Activated CD8-positive, alpha-beta memory T cell treated with anti-CD3 and anti-CD28 coated beads, Interleukin-2, amount 10 ng/mL, durations not matched to agents 7 days and 5 days (primary cell): Measurements from ENCODE around the gene DOLPP1. TPM values are rescaled to one million over a fixed set of nuclear protein-coding genes. Genes with fewer than 3 reads are reported as not detected.
A peak's percentile ranks its signal among the peaks of the same experiment; 100 is the strongest.

Experiments used
- ATAC-seq: fragments of 150-1000 bp; cut with Tn5 transposase; one replicate; pipeline ENCODE4 v1.10.0; 2021; ENCODE audit warnings: moderate library complexity
- CTCF ChIA-PET: fragments of 350-600 bp; sonication (Branson Sonifier 250); formaldehyde crosslinking; loops from one replicate; lab custom pipeline; 2021; ENCODE audit warnings: antibody characterized with exemption; lab: Charles Lee
- DNase-seq: peaks from one replicate; pipeline ENCODE4 v3.0.0-alpha.2; 2020
- H3K27ac Mint-ChIP-seq: one replicate; pipeline ENCODE4 v1.8.0; 2021; ENCODE audit warnings: mild to moderate bottlenecking, mixed read lengths
- H3K27me3 Mint-ChIP-seq: one replicate; pipeline ENCODE4 v1.8.0; 2021; ENCODE audit warnings: mixed read lengths
- H3K36me3 Mint-ChIP-seq: one replicate; pipeline ENCODE4 v1.8.0; 2021; ENCODE audit warnings: mild to moderate bottlenecking, mixed read lengths
- H3K4me1 Mint-ChIP-seq: one replicate; pipeline ENCODE4 v1.8.0; 2021; ENCODE audit warnings: mixed read lengths
- H3K4me3 Mint-ChIP-seq: one replicate; pipeline ENCODE4 v1.8.0; 2021; ENCODE audit warnings: mild to moderate bottlenecking, moderate library complexity, mixed read lengths
- H3K9me3 Mint-ChIP-seq: one replicate; pipeline ENCODE4 v1.8.0; 2022; ENCODE audit warnings: low read depth, mixed read lengths
- total RNA-seq, 2 experiments: library from RNA; stranded (reverse); gene quantifications; one replicate each; pipeline ENCODE4 v1.2.3, GENCODE V29; 2021

The DOLPP1 gene
- total RNA-seq, 2 experiments from 2014 or later = 18.5 to 23.7 TPM

DNA sequence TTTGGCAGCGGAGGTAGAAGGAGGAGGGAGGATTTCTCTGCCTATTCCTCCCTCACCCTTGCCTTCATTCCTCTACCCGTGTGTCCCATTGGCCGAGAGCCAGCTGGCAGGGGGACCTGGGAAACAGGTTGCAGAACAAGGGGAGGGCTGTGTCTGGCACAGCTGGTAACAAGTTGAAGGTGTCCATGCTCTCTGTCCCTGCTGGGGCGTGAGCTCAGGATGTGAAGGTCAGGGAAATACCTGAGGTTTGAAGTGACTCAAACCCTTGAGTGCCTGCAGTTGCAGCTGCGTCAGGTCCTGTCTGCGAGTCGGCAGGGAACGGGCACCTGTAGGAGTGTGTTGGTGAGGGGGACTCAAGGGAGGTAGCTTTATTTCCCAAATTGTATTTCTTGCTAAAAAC lies 28.3 kb upstream of the DOLPP1 start:
- no peak for DNase-seq
- Mint-ChIP-seq H3K36me3 (peaks cover 4% of the 10 kb centered on the region), H3K27me3 (no peaks in the 10 kb centered on the region), H3K4me3 (no peak overlapping the region), H3K27ac (no peak overlapping the region), H3K9me3 (no peaks in the 10 kb centered on the region), H3K4me1 (no peaks in the 10 kb centered on the region)
- ATAC-seq = no peak
- CTCF ChIA-PET = no interaction called here

DNA sequence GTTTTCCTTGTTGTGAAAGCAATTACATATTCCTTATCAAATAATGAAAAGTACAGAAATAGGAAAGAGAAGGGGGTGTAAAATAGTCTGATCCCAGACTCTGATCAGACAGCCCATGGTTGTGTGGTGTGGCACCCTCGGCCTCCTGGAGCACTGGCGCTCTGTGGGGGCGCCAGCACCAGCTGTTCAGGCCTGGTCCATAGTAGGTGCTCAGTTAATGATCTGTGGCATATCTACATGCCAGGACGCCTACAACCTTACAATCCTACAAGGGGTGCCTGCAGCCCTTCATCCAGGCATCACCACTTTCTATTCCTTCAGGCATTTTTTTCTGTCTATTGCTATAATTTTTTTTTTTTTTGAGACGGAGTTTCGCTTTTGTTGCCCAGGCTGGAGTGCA lies 27.9 kb upstream of the DOLPP1 start:
- H3K4me3 Mint-ChIP-seq = no peak overlapping the region
- H3K36me3 Mint-ChIP-seq = peaks cover 4% of the 10 kb centered on the region
- no peaks in the 10 kb centered on the region for H3K27me3 Mint-ChIP-seq
- CTCF ChIA-PET = no interaction called here
- H3K27ac Mint-ChIP-seq = no peak overlapping the region
- H3K4me1 Mint-ChIP-seq = no peaks in the 10 kb centered on the region
- ATAC-seq (no peak), DNase-seq (no peak)
- H3K9me3 Mint-ChIP-seq = no peaks in the 10 kb centered on the region

DNA sequence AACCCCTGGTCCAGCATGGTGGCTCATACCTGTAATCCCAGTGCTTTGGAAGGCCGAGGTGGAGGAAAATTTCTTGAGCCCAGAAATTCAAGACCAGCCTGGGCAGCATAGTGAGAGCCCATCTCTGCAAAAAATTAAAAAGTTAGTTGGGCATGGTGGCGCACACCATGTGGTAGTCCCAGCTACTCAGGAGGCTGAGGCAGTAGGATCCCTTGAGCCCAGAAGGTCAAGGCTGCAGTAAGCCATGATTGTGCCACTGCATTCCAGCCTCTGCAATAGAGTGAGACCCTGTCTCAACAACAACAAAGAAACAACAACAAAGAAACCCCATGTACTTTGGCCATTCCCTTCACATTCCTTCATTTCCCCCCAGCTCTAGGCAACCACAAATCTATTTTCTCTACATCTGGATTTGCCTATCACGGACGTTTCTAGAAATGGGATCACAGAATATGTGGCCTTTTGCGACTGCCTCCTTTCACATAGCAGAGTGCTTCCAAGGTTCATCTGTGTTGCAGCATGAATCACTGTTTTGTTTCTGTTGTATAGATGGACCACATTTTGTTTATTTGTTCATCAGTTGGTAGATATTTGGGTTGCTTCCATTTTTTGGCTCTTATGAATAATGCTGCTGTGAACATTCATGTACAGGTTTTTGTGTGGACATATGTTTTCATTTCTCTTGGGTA lies 26.6 kb upstream of the DOLPP1 start:
- no peaks in the 10 kb centered on the region for H3K4me1 Mint-ChIP-seq
- CTCF ChIA-PET = no interaction called here
- H3K9me3 Mint-ChIP-seq = no peaks in the 10 kb centered on the region
- H3K27ac Mint-ChIP-seq = no peak overlapping the region
- H3K36me3 Mint-ChIP-seq = peaks cover 4% of the 10 kb centered on the region
- H3K4me3 Mint-ChIP-seq = no peak overlapping the region
- DNase-seq = no peak
- no peaks in the 10 kb centered on the region for H3K27me3 Mint-ChIP-seq
- no peak for ATAC-seq

DNA sequence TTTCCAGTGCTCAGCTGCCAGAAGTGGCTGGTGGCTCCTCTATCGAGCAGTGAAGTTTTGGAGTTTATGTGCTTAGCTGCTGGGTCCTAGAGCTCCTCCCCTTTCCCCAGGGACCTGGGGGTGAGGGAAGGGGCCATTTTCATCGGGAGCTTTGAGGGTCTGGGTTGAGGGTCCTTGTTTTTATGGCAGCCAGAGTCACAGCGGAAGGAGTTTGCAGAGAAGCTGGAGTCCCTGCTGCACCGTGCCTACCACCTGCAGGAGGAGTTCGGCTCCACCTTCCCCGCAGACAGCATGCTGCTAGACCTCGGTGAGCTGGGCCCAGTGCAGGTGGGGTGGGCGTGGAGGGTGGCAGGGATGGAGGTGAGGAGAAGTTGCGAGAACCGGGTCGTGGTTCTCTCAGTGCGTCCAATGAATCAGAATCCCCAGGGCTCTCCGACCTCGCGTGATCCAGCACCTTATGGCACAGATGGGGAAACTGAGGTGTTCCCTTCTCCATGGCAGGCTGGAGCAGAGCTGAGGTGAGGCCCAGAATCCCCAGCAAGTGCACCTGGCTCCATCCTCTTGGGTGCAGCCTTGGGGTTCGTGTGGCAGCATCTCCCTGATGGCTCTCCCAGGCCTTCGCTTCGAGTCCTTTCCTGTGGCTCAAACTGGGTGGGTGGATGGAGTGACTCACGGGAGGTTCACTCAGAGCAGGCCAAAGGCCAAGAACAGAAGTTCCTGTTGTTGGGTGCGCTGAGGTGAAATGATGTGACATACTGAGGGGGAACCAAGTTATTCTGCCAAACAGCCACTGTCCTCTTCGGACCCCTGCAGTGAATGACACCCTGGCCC lies 21.7 kb upstream of the DOLPP1 start:
- ATAC-seq (no peak), DNase-seq (no peak)
- no peaks in the 10 kb centered on the region for H3K9me3 Mint-ChIP-seq
- peaks cover 10% of the 10 kb centered on the region for H3K36me3 Mint-ChIP-seq
- H3K4me3 Mint-ChIP-seq = no peak overlapping the region
- no peaks in the 10 kb centered on the region for H3K27me3 Mint-ChIP-seq
- H3K27ac Mint-ChIP-seq = no peak overlapping the region
- CTCF ChIA-PET = no interaction called here
- H3K4me1 Mint-ChIP-seq = no peaks in the 10 kb centered on the region

DNA sequence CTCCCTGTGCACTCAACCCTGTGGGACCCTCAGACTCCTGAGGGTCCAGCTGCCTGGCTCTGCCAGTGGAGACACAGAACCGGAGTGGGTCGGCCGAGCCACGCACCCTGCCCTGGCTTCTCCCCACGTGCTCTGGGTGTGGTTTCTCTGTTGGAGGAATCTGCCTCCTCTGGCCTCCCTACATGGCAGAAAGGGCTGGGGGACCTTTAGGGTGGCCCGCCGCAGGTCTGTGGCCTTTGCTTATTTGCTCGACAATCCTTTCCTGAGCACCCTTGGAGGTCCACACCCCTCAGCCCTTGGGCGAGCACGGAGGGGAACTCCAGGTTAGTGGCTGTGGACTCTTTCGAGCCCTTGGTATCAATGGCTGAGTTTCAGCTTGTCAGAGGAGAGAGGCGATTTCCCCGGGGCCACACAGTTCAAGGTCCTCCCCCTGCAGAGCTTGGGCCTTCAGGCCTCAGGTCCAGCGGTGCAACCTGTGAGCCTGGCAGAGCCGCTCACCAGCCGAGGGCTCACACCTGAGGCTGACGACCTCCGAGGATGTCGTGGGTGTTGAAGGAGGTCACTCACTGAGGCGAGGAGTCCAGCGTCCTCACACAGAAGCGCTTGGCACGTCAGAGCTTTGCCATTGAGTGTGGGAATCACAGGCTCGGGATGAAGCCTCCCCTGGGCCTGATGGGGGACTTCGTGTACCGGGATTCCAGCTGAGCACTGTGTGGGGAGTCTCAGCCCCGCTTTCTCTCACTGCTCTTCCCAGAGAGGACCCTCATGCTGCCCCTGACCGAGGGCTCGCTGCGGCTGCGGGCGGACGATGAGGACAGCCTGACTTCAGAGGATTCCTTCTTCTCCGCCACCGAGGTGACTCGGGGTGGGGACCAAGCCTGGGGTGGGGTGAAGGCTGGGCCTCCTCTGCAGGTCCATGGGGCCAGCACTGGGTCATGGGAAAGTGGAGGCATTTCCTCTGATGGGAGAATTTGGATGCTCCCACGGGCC lies 20.8 kb upstream of the DOLPP1 start:
- CTCF ChIA-PET = no interaction called here
- H3K9me3 Mint-ChIP-seq = no peaks in the 10 kb centered on the region
- H3K27me3 Mint-ChIP-seq = no peaks in the 10 kb centered on the region
- H3K4me3 Mint-ChIP-seq = no peak overlapping the region
- H3K4me1 Mint-ChIP-seq = no peaks in the 10 kb centered on the region
- ATAC-seq = no peak
- DNase-seq = no peak
- peaks cover 6% of the 10 kb centered on the region for H3K36me3 Mint-ChIP-seq
- H3K27ac Mint-ChIP-seq = no peak overlapping the region

DNA sequence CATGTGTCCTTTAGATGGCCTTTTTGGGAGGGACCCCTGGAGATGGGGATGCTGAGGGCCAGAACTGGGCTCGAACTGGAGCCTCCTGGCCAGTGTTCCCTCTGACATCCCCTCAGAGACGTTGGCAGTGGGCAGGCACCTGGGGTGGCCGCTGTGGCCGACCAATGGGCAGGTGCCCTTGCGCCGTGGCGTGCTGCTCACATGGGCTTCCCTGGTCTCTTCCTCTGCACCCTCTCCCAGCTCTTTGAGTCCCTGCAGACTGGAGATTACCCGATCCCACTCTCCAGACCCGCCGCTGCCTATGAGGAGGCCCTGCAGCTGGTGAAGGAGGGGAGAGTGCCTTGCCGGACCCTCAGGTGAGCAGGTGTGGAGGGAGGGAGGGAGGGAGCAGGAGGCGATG lies 19.9 kb upstream of the DOLPP1 start:
- H3K4me1 Mint-ChIP-seq = no peaks in the 10 kb centered on the region
- no peaks in the 10 kb centered on the region for H3K27me3 Mint-ChIP-seq
- ATAC-seq = no peak
- no peak overlapping the region for H3K4me3 Mint-ChIP-seq
- no peak for DNase-seq
- no peaks in the 10 kb centered on the region for H3K9me3 Mint-ChIP-seq
- H3K27ac Mint-ChIP-seq = no peak overlapping the region
- CTCF ChIA-PET = no interaction called here
- peaks cover 13% of the 10 kb centered on the region for H3K36me3 Mint-ChIP-seq

DNA sequence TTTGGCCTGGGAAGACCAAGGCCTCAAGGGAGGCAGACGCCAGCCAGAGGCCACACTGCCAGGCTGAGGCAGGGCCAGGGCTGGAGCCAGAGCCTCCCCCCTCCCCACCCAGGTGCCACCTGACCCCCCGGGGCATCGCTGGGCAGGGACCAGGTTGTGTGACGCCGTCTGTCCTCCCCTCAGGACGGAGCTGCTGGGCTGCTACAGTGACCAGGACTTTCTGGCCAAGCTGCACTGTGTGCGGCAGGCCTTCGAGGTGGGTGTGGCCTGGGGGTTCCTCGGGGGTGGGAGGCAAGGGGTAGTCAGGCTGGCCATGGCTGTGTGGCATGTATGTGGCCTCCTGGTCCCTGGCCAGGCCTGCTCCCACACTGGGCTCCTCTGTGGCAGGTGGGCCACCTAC lies 17.9 kb upstream of the DOLPP1 start:
- CTCF ChIA-PET = no interaction called here
- H3K27ac Mint-ChIP-seq = no peak overlapping the region
- H3K4me1 Mint-ChIP-seq = peaks cover under 1% of the 10 kb centered on the region
- ATAC-seq (no peak), DNase-seq (no peak)
- H3K36me3 Mint-ChIP-seq = peaks cover 13% of the 10 kb centered on the region
- no peaks in the 10 kb centered on the region for H3K9me3 Mint-ChIP-seq
- H3K27me3 Mint-ChIP-seq = no peaks in the 10 kb centered on the region
- H3K4me3 Mint-ChIP-seq = no peak overlapping the region

DNA sequence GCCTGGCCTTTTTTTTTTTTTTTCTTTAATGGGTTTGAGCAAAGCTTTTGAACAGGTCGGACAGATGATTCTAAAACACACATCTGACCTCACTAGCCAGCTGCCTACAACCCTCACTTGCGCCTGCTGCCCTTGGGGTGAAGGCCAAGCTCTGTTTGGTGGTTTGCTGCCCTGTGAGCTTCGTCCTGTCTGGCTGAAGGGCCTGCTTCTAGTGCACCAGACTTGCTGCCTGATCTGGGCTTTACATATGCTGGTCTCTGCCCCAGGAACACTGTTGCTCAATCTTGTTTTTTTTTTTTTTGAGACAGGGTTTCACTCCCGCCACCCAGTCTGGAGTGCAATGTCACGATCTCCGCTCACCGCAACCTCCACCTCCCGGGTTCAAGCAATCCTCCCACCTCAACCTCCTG lies 16.4 kb upstream of the DOLPP1 start:
- H3K4me3 Mint-ChIP-seq = no peak overlapping the region
- H3K27ac Mint-ChIP-seq = no peak overlapping the region
- ATAC-seq (no peak), DNase-seq (no peak)
- peaks cover 15% of the 10 kb centered on the region for H3K4me1 Mint-ChIP-seq
- CTCF ChIA-PET = no interaction called here
- H3K36me3 Mint-ChIP-seq = peaks cover 13% of the 10 kb centered on the region
- no peaks in the 10 kb centered on the region for H3K9me3 Mint-ChIP-seq
- H3K27me3 Mint-ChIP-seq = no peaks in the 10 kb centered on the region

DNA sequence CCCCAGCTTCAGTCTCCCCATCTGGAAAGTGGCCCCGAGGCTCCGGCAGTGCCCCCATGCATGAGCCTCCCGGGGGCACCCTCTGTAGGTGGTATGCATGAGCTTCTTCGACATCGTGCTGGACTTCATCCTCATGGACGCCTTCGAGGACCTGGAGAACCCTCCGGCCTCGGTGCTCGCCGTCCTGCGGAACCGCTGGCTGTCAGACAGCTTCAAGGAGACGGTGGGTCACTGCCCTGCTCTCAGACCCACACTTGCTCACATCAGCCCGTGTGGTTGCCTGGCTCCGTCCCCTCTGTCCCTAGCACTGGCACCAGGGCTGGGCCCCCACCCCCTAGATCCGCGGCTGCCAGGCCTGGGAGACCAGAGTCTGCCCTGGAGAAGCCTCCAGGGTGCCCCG lies 12.8 kb upstream of the DOLPP1 start:
- CTCF ChIA-PET = interaction anchor here (1.0 kb wide), 1 partner anchor 9 kb away, joined by 3 read pairs; no protein-coding TSS in a partner anchor

DNA sequence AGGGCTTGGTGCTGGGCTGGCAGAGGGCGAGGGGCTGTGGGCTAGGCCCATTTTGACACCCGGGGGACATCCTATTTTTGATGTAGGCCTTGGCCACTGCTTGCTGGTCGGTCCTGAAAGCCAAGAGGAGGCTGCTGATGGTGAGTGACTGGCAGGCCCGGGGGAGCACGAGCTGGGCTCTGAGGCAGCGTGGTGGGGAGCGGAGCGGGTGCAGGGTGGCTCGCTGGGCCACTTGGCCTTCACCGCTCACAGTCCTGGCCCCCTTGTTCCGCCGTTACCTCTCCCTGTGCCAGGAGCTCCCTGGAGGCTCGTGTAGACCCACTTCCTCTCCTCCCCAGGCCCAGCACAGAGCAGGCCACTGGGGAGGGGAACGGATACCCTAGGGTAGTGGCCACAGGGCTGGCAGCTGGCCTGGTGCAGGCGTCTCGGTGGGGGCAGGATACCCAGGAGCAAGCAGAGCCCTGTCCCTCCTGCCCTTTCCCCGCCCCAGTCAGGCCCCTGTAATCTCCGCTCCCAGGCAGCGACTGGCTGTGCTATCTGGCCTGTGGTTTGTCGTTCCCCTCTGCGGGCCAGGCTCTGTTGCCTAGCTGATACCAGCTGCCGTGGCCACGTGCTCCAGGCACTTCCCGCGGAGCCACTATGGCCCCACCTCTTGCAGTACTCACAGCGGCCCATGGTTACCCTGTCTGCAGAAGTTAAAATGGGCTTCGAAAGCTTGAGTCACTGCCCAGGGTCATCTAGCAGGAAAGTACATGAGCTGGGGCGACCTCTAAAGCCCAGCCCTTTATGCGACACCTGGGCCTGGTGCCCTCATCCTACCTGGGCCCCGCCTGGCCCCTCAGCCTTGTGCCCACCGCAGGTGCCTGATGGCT lies 11.7 kb upstream of the DOLPP1 start:
- peaks cover 7% of the 10 kb centered on the region for H3K36me3 Mint-ChIP-seq
- ATAC-seq = peak; percentile 90
- CTCF ChIA-PET = interaction anchor here (1.0 to 1.6 kb wide), 3 partner anchors 8 to 30 kb away, joined by 3 to 8 read pairs (median 5); partner anchors contain the start of gene DOLPP1
- DNase-seq = peak; percentile 89
- peak overlapping the region; percentile 79 for H3K27ac Mint-ChIP-seq
- no peaks in the 10 kb centered on the region for H3K27me3 Mint-ChIP-seq
- peak overlapping the region; percentile 6 for H3K4me3 Mint-ChIP-seq
- H3K4me1 Mint-ChIP-seq = peaks cover 48% of the 10 kb centered on the region
- H3K9me3 Mint-ChIP-seq = no peaks in the 10 kb centered on the region

More for the DNA sequence above, 12.8 kb upstream of the DOLPP1 start:
- no peak for DNase-seq
- H3K9me3 Mint-ChIP-seq = no peaks in the 10 kb centered on the region
- H3K36me3 Mint-ChIP-seq = peaks cover 9% of the 10 kb centered on the region
- ATAC-seq = no peak
- H3K4me3 Mint-ChIP-seq = no peak overlapping the region
- H3K27ac Mint-ChIP-seq = peak overlapping the region; percentile 79
- H3K27me3 Mint-ChIP-seq = no peaks in the 10 kb centered on the region
- peaks cover 37% of the 10 kb centered on the region for H3K4me1 Mint-ChIP-seq

DNA sequence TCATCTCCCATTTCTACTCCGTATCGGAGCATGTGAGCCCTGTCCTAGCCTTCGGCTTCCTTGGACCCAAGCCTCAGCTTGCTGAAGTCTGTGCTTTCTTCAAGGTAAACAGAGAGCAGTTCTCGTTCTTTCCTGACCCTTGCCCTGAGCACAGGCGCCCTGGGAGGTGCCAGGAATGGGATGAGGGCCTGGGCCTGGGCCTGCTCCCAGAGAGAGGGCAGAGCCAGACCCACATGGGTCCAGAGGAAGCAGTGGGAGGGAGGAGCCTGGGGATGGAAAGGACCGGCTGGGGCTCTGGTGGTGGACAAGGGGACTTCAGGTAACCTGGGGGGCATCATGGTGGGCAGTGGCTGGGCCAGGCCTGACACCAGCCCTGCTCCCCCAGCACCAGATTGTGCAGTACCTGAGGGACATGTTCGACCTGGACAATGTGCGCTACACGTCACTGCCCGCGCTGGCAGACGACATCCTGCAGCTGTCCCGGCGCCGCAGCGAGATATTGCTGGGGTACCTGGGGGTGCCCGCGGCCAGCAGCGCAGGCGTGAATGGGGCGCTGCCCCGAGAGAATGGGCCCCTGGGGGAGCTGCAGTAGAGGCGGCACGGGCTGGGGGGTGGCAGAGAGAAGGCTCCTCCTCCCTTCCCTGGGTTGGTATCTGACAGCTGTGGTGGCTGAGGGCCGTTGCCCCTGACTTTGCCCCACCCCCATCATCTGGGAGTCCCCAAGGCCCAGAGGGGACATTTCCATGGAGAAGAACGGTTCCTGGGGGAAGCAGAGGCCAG lies 10.9 kb upstream of the DOLPP1 start:
- Mint-ChIP-seq H3K4me3 (no peak overlapping the region), H3K4me1 (peaks cover 52% of the 10 kb centered on the region), H3K9me3 (no peaks in the 10 kb centered on the region), H3K27ac (peak overlapping the region; percentile 79), H3K27me3 (no peaks in the 10 kb centered on the region), H3K36me3 (peaks cover 7% of the 10 kb centered on the region)
- ATAC-seq (no peak), DNase-seq (no peak)
- CTCF ChIA-PET = interaction anchor here (1.4 to 1.6 kb wide), 2 partner anchors 11 to 31 kb away, joined by 5 to 8 read pairs; partner anchors contain the start of gene DOLPP1
